HepG2 (cell line): ENCODE results near the gene SCMH1. TPM values are rescaled to one million over a fixed set of nuclear protein-coding genes. Genes with fewer than 3 reads are reported as not detected.

ENCODE experiments used
- ATAC-seq: fragments of 200-7000 bp; cut with Tn5 transposase; 3 replicates; pipeline ENCODE4 v1.9.1; 2020; ENCODE audit warnings: mild to moderate bottlenecking, moderate library complexity
- BruUV-seq: library from RNA; stranded (reverse); fragments of 400-500 nt; replicated peaks from 2 replicates; lab custom pipeline; 2021; lab: Mats Ljungman, UMichigan
- CTCF ChIA-PET: fragments of 300-600 bp; formaldehyde crosslinking; extraction: SDS; loops from one replicate; lab custom pipeline; 2021; ENCODE audit warnings: low total read pairs, inconsistent platforms, low intra/inter-chr PET ratio; lab: Yijun Ruan, JAX
- POLR2A ChIA-PET: fragments of 350-600 bp; sonication (Branson Sonifier 250); formaldehyde crosslinking; loops from one replicate; lab custom pipeline; 2020; ENCODE audit warnings: antibody characterized with exemption, inconsistent platforms; lab: Yijun Ruan, JAX
- DNase-seq: peaks from one replicate; pipeline ENCODE4 v3.0.0-alpha.2; 2015; ENCODE audit warnings: low spot score
- FAIRE-seq: peaks from 3 replicates; lab custom pipeline; 2011; peaks lifted over from hg19 to GRCh38; lab: Jason Lieb, UNC
- H2AFZ ChIP-seq: one replicate; pipeline ENCODE4 v1.6.1; 2011; ENCODE audit warnings: low read length, inconsistent platforms
- H3K27ac ChIP-seq: fragments of 300-600 bp; 3 replicates; pipeline ENCODE4 v1.8.0; 2011; ENCODE audit warnings: mixed run types, mild to moderate bottlenecking, mixed read lengths, low read length, inconsistent platforms; ENCODE audit not compliant: insufficient read depth; ENCODE audit errors: extremely low read length
- H3K27me3 ChIP-seq, 2 experiments: fragments of 200-600 bp in 1 of 2; 2 replicates in 1 of 2; 3 replicates in 1 of 2; pipeline versions ENCODE4 v1.6.0 to v1.8.0; 2011; ENCODE audit warnings: low read length in 2 of 2, mild to moderate bottlenecking in 2 of 2, moderate library complexity in 2 of 2, inconsistent platforms in 1 of 2; ENCODE audit not compliant: insufficient read depth in 2 of 2, control insufficient read depth in 1 of 2
- H3K36me3 ChIP-seq, 2 experiments: fragments of 200-600 bp in 1 of 2; replicated peaks in 1 of 2; 2 replicates in 1 of 2; 3 replicates in 1 of 2; pipeline versions ENCODE4 v1.5.1 to v1.8.0; 2011; ENCODE audit warnings: low read length in 2 of 2, inconsistent platforms in 1 of 2; ENCODE audit not compliant: insufficient read depth in 2 of 2, control insufficient read depth in 1 of 2
- H3K4me1 ChIP-seq: 2 replicates; pipeline ENCODE4 v1.5.1; 2012; ENCODE audit warnings: low read length, inconsistent platforms; ENCODE audit not compliant: insufficient read depth
- H3K4me2 ChIP-seq: 2 replicates; pipeline ENCODE4 v1.6.0; 2011; ENCODE audit warnings: low read depth, low read length, inconsistent platforms
- H3K4me3 ChIP-seq, 3 experiments: fragments of 200-600 bp in 1 of 3; sonication (generic), shearing (Covaris generic) in 1 of 3; replicated peaks in 1 of 3; 2 replicates each; pipeline ENCODE4 v1.5.1; 2011 to 2016; ENCODE audit warnings: low read length in 3 of 3, inconsistent platforms in 2 of 3, low read depth in 2 of 3, mild to moderate bottlenecking in 2 of 3, control low read depth in 1 of 3, mixed read lengths in 1 of 3; ENCODE audit not compliant: insufficient read depth in 1 of 3
- H3K79me2 ChIP-seq: one replicate; pipeline ENCODE4 v1.6.1; 2011; ENCODE audit warnings: low read length, inconsistent platforms; ENCODE audit not compliant: insufficient read depth
- H3K9ac ChIP-seq: 2 replicates; pipeline ENCODE4 v1.6.0; 2011; ENCODE audit warnings: mild to moderate bottlenecking, low read depth, low read length, inconsistent platforms; ENCODE audit not compliant: insufficient read depth
- H3K9me3 ChIP-seq: 2 replicates; pipeline ENCODE4 v1.5.1; 2012; ENCODE audit warnings: mild to moderate bottlenecking, low read length
- H4K20me1 ChIP-seq: 2 replicates; pipeline ENCODE4 v1.6.0; 2011; ENCODE audit warnings: inconsistent platforms, mild to moderate bottlenecking, low read length, moderate library complexity; ENCODE audit not compliant: insufficient read depth
- ATM ChIP-seq: fragments of 450-650 bp; IDR thresholded peaks from 2 replicates; pipeline ENCODE4 v1.7.1; 2017; ENCODE audit warnings: mild to moderate bottlenecking, borderline replicate concordance
- SCMH1 ChIP-seq: sonication (generic); formaldehyde crosslinking; IDR thresholded peaks from 2 replicates; pipeline ENCODE4 v1.9.0; 2021; ENCODE audit warnings: missing genetic modification reagents, mild to moderate bottlenecking, borderline replicate concordance
- ZNF224 ChIP-seq: sonication (generic); formaldehyde crosslinking; IDR thresholded peaks from 2 replicates; pipeline ENCODE4 v1.5.0; 2020; ENCODE audit warnings: mild to moderate bottlenecking, missing genetic modification reagents
- ZNF292 ChIP-seq: sonication (generic); formaldehyde crosslinking; IDR thresholded peaks from 2 replicates; pipeline ENCODE4 v1.8.1; 2022; ENCODE audit warnings: mild to moderate bottlenecking, low read depth, missing genetic modification reagents, borderline replicate concordance
- ZNF607 ChIP-seq: sonication (generic); formaldehyde crosslinking; IDR thresholded peaks from 2 replicates; pipeline ENCODE4 v1.5.1; 2020; ENCODE audit warnings: missing genetic modification reagents, mild to moderate bottlenecking, borderline replicate concordance
- WGBS: methylation state at CpG from one replicate; pipeline ENCODE4 v1.1.6; 2017; ENCODE audit warnings: low lambda C conversion rate; 5-methylcytosine and 5-hydroxymethylcytosine counted together
- in situ Hi-C: cut with HindIII; loops from 2 replicates; pipeline ENCODE4 v1.10.0; 2017; ENCODE audit warnings: low pct_unique_long_range_greater_than_20kb; ENCODE audit not compliant: extremely low pct_ligation_motif_present
- intact Hi-C: fragments of 100-400 bp; cut with micrococcal nuclease; formaldehyde crosslinking; loops from one replicate; pipeline ENCODE4 v1.10.0; 2022; ENCODE audit not compliant: unreplicated experiment
- polyA plus RNA-seq, 8 experiments: library from polyadenylated mRNA; depleted of rRNA in 3 of 8; stranded (reverse) in 7 of 8; unstranded in 1 of 8; fragments of >200 nt; fragmentation: Illumina TruSeq in 4 of 8; extraction: Trizol in 4 of 8; gene quantifications; 2 replicates each; pipeline versions ENCODE4 v1.2.1 to v1.2.3, GENCODE V29; 2011 to 2016; ENCODE audit warnings: low read depth in 4 of 8, missing spikeins in 1 of 8, mixed read lengths in 1 of 8; ENCODE audit not compliant: insufficient read depth in 1 of 8
- total RNA-seq, 5 experiments: library from RNA; depleted of rRNA; stranded (reverse); fragments of >200 nt; fragmentation: Illumina TruSeq; extraction: Trizol; gene quantifications; 2 replicates each; pipeline ENCODE4 v1.2.3, GENCODE V29; 2016; ENCODE audit warnings: low read depth in 1 of 5
- TF ChIP-seq, protein P1 (sequence below): sonication (generic); formaldehyde crosslinking; conservative IDR thresholded peaks from 2 replicates; pipeline ENCODE4 v1.8.0; 2022; ENCODE audit warnings: missing genetic modification reagents
- TF ChIP-seq, protein P2 (sequence below): sonication (generic); formaldehyde crosslinking; IDR thresholded peaks from 2 replicates; pipeline ENCODE4 v1.9.0; 2022; ENCODE audit warnings: missing genetic modification reagents, mild to moderate bottlenecking, borderline replicate concordance

The SCMH1 gene
- total and polyA plus RNA-seq, 2 of the 13 experiments (the other 11 are each of a cell fraction or from before 2014, with no cell fraction given): 41.8 to 52.6 TPM

DNA sequence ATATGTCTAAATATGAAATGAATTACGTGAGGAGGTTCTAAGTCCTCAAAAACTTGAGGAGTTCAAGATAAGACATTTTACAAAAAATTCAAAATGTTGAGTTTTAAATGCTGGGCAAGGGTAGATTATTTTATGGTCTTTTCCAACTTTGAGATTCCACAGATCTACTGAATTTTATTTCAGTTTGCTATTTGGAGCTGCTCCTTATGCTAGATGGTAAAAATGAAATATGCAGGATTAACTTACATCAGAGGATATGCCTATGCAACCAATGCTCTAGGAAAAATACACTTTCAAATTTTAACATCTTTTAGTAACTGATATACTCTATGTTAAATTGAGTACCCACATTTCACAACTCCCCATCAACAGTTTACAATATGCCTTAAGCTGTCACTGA is 83.1 kb downstream of the SCMH1 start:
- Histone ChIP-seq H3K27ac (no peak overlapping the region), H3K9me3 (no peaks in the 10 kb centered on the region), H3K4me3 (no peak overlapping the region), H3K4me1 (no peaks in the 10 kb centered on the region), H3K79me2 (no peaks in the 10 kb centered on the region), H3K4me2 (no peak overlapping the region), H3K9ac (no peak overlapping the region), H4K20me1 (no peaks in the 10 kb centered on the region), H3K36me3 (peaks cover 9 to 20% of the 10 kb centered on the region in 2 experiments), H3K27me3 (no peaks in the 10 kb centered on the region), H2AFZ (no peak overlapping the region)
- no peak for ATAC-seq
- DNase-seq: no peak
- intact Hi-C loops: loop anchor here (10.0 kb wide), 1 partner anchor 86 kb away; the partner anchor contains the start of gene SCMH1
- in situ Hi-C loops: no loop called here
- no TSS peak for BruUV-seq
- WGBS: 100% methylated on average over 1 of the region's 1 CpG
- TF ChIP-seq ZNF607 (no peak), ZNF224 (no peak), ATM (no peak), ZNF292 (no peak), SCMH1 (no peak)
- TF ChIP-seq, protein P1, sequence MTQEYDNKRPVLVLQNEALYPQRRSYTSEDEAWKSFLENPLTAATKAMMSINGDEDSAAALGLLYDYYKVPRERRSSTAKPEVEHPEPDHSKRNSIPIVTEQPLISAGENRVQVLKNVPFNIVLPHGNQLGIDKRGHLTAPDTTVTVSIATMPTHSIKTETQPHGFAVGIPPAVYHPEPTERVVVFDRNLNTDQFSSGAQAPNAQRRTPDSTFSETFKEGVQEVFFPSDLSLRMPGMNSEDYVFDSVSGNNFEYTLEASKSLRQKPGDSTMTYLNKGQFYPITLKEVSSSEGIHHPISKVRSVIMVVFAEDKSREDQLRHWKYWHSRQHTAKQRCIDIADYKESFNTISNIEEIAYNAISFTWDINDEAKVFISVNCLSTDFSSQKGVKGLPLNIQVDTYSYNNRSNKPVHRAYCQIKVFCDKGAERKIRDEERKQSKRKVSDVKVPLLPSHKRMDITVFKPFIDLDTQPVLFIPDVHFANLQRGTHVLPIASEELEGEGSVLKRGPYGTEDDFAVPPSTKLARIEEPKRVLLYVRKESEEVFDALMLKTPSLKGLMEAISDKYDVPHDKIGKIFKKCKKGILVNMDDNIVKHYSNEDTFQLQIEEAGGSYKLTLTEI: no peak
- TF ChIP-seq, protein P2, sequence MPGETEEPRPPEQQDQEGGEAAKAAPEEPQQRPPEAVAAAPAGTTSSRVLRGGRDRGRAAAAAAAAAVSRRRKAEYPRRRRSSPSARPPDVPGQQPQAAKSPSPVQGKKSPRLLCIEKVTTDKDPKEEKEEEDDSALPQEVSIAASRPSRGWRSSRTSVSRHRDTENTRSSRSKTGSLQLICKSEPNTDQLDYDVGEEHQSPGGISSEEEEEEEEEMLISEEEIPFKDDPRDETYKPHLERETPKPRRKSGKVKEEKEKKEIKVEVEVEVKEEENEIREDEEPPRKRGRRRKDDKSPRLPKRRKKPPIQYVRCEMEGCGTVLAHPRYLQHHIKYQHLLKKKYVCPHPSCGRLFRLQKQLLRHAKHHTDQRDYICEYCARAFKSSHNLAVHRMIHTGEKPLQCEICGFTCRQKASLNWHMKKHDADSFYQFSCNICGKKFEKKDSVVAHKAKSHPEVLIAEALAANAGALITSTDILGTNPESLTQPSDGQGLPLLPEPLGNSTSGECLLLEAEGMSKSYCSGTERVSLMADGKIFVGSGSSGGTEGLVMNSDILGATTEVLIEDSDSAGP: no peak
- FAIRE-seq: no peak
- POLR2A ChIA-PET: interaction anchor here (1.2 to 1.5 kb wide), 2 partner anchors 11 to 83 kb away, joined by 4 read pairs; partner anchors contain the start of gene SCMH1
- CTCF ChIA-PET: no interaction called here
